OCI-M2 (cell line): ENCODE results near the gene KLHL26.
"Not testable (repeated sequence)": the region's sequence is repeated elsewhere in the genome, so short reads cannot be mapped to it uniquely, and the experiment has no call there.

Source experiments
- DNase-seq: peaks from one replicate; lab custom pipeline; 2025; ENCODE audit not compliant: unreplicated experiment; lab: John Stamatoyannopoulos, UW

KLHL26 gene

GRCh38 chr19:18600692-18601397 is 36.0 kb upstream of the KLHL26 start:
- DNase-seq = not testable (repeated sequence)

- no peak for DNase-seq
These were observed 35.0 kb upstream of the KLHL26 start for GRCh38 chr19:18601875-18602274.

GRCh38 chr19:18603255-18603957 is 33.4 kb upstream of the KLHL26 start:
- DNase-seq = no peak

GRCh38 chr19:18603958-18604819 is 32.6 kb upstream of the KLHL26 start:
- DNase-seq = no peak

GRCh38 chr19:18604820-18605159 is 32.0 kb upstream of the KLHL26 start:
- no peak for DNase-seq

GRCh38 chr19:18605196-18605545 is 31.7 kb upstream of the KLHL26 start:
- DNase-seq = no peak

GRCh38 chr19:18605546-18606280 is 31.1 kb upstream of the KLHL26 start:
- DNase-seq = no peak

- no peak for DNase-seq
These were observed 30.3 kb upstream of the KLHL26 start, which contains the start of gene CRLF1 for GRCh38 chr19:18606281-18607225. TSS of gene CRLF1 (minus strand) at chr19:18606799. CDS start at chr19:18606656, 143 bp downstream.

- no peak for DNase-seq
These were observed 29.4 kb upstream of the KLHL26 start for GRCh38 chr19:18607226-18608101.

- no peak for DNase-seq
These were observed 28.6 kb upstream of the KLHL26 start for GRCh38 chr19:18608102-18608804.

- no peak for DNase-seq
These were observed 27.8 kb upstream of the KLHL26 start for GRCh38 chr19:18608805-18609716.

- DNase-seq = no peak
These were observed 27.1 kb upstream of the KLHL26 start for GRCh38 chr19:18609717-18610051.

- DNase-seq = no peak
These were observed 26.6 kb upstream of the KLHL26 start for GRCh38 chr19:18610245-18610555.

- no peak for DNase-seq
These were observed 26.1 kb upstream of the KLHL26 start for GRCh38 chr19:18610556-18611326.

GRCh38 chr19:18611327-18612050 is 25.3 kb upstream of the KLHL26 start:
- DNase-seq = no peak

GRCh38 chr19:18612051-18612771 is 24.6 kb upstream of the KLHL26 start:
- DNase-seq = no peak
